ENCODE data around the gene INTS11. TPM values are rescaled to one million over a fixed set of nuclear protein-coding genes. Genes with fewer than 3 reads are reported as not detected.
A peak's percentile ranks its signal among the peaks of the same experiment; 100 is the strongest.

INTS11 gene
- polyA plus RNA-seq, 2 of the 4 experiments (the other 2 are of a cell fraction) = 41.9 to 62.9 TPM

DNA sequence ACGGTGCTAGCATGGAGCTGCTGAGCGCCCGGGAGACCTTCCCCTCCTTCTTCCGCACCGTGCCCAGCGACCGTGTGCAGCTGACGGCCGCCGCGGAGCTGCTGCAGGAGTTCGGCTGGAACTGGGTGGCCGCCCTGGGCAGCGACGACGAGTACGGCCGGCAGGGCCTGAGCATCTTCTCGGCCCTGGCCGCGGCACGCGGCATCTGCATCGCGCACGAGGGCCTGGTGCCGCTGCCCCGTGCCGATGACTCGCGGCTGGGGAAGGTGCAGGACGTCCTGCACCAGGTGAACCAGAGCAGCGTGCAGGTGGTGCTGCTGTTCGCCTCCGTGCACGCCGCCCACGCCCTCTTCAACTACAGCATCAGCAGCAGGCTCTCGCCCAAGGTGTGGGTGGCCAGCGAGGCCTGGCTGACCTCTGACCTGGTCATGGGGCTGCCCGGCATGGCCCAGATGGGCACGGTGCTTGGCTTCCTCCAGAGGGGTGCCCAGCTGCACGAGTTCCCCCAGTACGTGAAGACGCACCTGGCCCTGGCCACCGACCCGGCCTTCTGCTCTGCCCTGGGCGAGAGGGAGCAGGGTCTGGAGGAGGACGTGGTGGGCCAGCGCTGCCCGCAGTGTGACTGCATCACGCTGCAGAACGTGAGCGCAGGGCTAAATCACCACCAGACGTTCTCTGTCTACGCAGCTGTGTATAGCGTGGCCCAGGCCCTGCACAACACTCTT is 7.7 kb upstream of the INTS11 start:
- H3K4me2 ChIP-seq = no peak overlapping the region
- FAIRE-seq (no peak), ATAC-seq (no peak), DNase-seq (ENCODE audit: low read depth in 1 of 2, low spot score in 1 of 2) (no peak)
- H3K4me3 ChIP-seq = no peak overlapping the region
- TF ChIP-seq EP300 (IDR thresholded peaks at IDR 0.05) (no peak), NFE2L2 (conservative IDR thresholded peaks at IDR 0.05; ENCODE audit: low read length) (no peak), BHLHE40 (IDR thresholded peaks at IDR 0.05; ENCODE audit: low read depth, low read length) (no peak), CHD2 (IDR thresholded peaks at IDR 0.05; ENCODE audit: low read length, partially characterized antibody) (no peak), KDM5A (IDR thresholded peaks at IDR 0.05) (no peak), JUN (IDR thresholded peaks at IDR 0.05) (no peak), CHD4 (IDR thresholded peaks at IDR 0.05; ENCODE audit: borderline replicate concordance) (no peak), CBX8 (IDR thresholded peaks at IDR 0.05) (no peak), RAD21 (conservative IDR thresholded peaks at IDR 0.05 in 1 of 2, IDR thresholded peaks at IDR 0.05 in 1 of 2) (no peak), HEYL (CRISPR knock-in tag; IDR thresholded peaks at IDR 0.05) (no peak), RFX5 (IDR thresholded peaks at IDR 0.05) (no peak)
- TF ChIP-seq, protein P1, sequence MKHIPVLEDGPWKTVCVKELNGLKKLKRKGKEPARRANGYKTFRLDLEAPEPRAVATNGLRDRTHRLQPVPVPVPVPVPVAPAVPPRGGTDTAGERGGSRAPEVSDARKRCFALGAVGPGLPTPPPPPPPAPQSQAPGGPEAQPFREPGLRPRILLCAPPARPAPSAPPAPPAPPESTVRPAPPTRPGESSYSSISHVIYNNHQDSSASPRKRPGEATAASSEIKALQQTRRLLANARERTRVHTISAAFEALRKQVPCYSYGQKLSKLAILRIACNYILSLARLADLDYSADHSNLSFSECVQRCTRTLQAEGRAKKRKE (CRISPR knock-in tag; IDR thresholded peaks at IDR 0.05; ENCODE audit: low read depth) = no peak
- TF ChIP-seq, protein P2, sequence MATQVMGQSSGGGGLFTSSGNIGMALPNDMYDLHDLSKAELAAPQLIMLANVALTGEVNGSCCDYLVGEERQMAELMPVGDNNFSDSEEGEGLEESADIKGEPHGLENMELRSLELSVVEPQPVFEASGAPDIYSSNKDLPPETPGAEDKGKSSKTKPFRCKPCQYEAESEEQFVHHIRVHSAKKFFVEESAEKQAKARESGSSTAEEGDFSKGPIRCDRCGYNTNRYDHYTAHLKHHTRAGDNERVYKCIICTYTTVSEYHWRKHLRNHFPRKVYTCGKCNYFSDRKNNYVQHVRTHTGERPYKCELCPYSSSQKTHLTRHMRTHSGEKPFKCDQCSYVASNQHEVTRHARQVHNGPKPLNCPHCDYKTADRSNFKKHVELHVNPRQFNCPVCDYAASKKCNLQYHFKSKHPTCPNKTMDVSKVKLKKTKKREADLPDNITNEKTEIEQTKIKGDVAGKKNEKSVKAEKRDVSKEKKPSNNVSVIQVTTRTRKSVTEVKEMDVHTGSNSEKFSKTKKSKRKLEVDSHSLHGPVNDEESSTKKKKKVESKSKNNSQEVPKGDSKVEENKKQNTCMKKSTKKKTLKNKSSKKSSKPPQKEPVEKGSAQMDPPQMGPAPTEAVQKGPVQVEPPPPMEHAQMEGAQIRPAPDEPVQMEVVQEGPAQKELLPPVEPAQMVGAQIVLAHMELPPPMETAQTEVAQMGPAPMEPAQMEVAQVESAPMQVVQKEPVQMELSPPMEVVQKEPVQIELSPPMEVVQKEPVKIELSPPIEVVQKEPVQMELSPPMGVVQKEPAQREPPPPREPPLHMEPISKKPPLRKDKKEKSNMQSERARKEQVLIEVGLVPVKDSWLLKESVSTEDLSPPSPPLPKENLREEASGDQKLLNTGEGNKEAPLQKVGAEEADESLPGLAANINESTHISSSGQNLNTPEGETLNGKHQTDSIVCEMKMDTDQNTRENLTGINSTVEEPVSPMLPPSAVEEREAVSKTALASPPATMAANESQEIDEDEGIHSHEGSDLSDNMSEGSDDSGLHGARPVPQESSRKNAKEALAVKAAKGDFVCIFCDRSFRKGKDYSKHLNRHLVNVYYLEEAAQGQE (IDR thresholded peaks at IDR 0.05) = no peak
- TF ChIP-seq, protein P3, sequence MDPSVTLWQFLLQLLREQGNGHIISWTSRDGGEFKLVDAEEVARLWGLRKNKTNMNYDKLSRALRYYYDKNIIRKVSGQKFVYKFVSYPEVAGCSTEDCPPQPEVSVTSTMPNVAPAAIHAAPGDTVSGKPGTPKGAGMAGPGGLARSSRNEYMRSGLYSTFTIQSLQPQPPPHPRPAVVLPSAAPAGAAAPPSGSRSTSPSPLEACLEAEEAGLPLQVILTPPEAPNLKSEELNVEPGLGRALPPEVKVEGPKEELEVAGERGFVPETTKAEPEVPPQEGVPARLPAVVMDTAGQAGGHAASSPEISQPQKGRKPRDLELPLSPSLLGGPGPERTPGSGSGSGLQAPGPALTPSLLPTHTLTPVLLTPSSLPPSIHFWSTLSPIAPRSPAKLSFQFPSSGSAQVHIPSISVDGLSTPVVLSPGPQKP (IDR thresholded peaks at IDR 0.05; ENCODE audit: low read depth, low read length) = no peak
- TF ChIP-seq, protein P4, sequence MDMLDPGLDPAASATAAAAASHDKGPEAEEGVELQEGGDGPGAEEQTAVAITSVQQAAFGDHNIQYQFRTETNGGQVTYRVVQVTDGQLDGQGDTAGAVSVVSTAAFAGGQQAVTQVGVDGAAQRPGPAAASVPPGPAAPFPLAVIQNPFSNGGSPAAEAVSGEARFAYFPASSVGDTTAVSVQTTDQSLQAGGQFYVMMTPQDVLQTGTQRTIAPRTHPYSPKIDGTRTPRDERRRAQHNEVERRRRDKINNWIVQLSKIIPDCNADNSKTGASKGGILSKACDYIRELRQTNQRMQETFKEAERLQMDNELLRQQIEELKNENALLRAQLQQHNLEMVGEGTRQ (IDR thresholded peaks at IDR 0.05) = no peak
- H3K9me3 ChIP-seq = no peaks in the 10 kb centered on the region
- no peak overlapping the region for H3K27ac ChIP-seq
- CTCF ChIA-PET = interaction anchor here (1.0 to 2.5 kb wide), 4 partner anchors 12 to 40 kb away, joined by 3 to 12 read pairs (median 5); partner anchors contain the start of gene DVL1
- POLR2A ChIA-PET = no interaction called here
- peaks cover 12% of the 10 kb centered on the region; the same call in 2 of the 3 replicates for H3K4me1 ChIP-seq
- 88% methylated on average over 16 of the region's 57 CpGs for WGBS (ENCODE audit: missing lambda C conversion rate)

DNA sequence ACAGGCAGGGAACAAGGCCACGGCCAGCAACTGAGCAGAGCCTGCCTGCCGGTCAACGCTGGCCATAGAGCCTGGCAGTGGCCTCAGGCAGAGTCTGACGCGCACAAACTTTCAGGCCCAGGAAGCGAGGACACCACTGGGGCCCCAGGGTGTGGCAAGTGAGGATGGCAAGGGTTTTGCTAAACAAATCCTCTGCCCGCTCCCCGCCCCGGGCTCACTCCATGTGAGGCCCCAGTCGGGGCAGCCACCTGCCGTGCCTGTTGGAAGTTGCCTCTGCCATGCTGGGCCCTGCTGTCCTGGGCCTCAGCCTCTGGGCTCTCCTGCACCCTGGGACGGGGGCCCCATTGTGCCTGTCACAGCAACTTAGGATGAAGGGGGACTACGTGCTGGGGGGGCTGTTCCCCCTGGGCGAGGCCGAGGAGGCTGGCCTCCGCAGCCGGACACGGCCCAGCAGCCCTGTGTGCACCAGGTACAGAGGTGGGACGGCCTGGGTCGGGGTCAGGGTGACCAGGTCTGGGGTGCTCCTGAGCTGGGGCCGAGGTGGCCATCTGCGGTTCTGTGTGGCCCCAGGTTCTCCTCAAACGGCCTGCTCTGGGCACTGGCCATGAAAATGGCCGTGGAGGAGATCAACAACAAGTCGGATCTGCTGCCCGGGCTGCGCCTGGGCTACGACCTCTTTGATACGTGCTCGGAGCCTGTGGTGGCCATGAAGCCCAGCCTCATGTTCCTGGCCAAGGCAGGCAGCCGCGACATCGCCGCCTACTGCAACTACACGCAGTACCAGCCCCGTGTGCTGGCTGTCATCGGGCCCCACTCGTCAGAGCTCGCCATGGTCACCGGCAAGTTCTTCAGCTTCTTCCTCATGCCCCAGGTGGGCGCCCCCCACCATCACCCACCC is 6.9 kb upstream of the INTS11 start, which contains the start of gene TAS1R3:
Gene TAS1R3 (plus strand): TSS at position 213 of the 898 bp plus-strand sequence. CDS start 66 bp downstream, at position 279.
- peaks cover 12% of the 10 kb centered on the region; the same call in 2 of the 3 replicates for H3K4me1 ChIP-seq
- TF ChIP-seq ESRRA (IDR thresholded peaks at IDR 0.05; ENCODE audit: borderline replicate concordance, low read length) (no peak), POLR2AphosphoS2 (conservative IDR thresholded peaks at IDR 0.05; ENCODE audit: low read length) (0 out of 2 replicates have a peak, but pooled peaks have one; percentile 4)
- TF ChIP-seq, protein P4 (IDR thresholded peaks at IDR 0.05) = no peak
- H3K27ac ChIP-seq = peak within 1 kb of the TSS in 1 of 2 experiments; percentile 52; a peak in 2 of 6 replicates
- POLR2A ChIA-PET = no interaction called here
- WGBS (ENCODE audit: missing lambda C conversion rate) = 84% methylated on average over 13 of the region's 41 CpGs
- DNase-seq (ENCODE audit: low read depth in 1 of 2, low spot score in 1 of 2) = no peak
- ATAC-seq = peak; percentile 28 to 46; a peak in 5 of 6 replicates
- no peak within 1 kb of the TSS for H3K4me3 ChIP-seq
- peak within 1 kb of the TSS; percentile 30; the same call in 1 of the 3 replicates for H3K4me2 ChIP-seq
- no peaks in the 10 kb centered on the region for H3K9me3 ChIP-seq
- CTCF ChIA-PET = interaction anchor here (1.1 to 2.5 kb wide), 5 partner anchors 13 to 41 kb away, joined by 3 to 12 read pairs (median 7); partner anchors contain the start of gene DVL1
- FAIRE-seq = no peak

Data from A549 (cell line).